Iris pigment epithelial cell (primary cell): ENCODE data around the gene PAX5.

Experiments used
- DNase-seq: peaks from one replicate; pipeline ENCODE4 v3.0.0-alpha.2; 2011; ENCODE audit warnings: low read depth

The PAX5 gene

GRCh38 chr9:36861528-36862205 lies 172.4 kb downstream of the PAX5 start:
- DNase-seq, result no peak

DNA sequence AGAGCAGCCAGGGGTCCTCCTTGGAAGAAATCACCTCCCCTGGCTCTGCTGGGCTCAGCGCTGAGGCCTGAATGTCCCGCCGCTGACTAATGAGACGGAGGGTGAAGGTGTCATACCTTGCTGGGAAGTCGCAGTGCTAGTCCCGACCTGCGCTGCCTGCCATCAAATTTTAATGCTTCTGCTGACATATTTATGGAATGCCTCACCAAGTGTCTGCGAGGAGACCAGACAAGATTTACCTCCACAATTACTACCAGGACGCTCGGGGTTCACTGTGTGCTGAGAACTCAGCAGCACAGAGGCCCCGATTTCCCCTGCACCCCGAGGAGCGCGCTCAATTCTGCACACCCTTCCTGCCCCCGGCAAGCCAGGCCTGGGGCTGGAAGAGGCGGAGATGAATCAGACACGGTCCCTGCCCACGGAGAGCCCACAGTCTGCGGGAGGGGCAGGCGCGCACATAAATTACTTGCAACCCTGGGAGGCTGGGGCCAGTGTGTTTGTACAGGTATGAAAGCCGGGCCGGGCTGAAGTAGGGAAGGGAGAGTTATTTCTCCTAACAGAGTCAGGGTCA lies 175.2 kb downstream of the PAX5 start:
- DNase-seq, result no peak

- no peak for DNase-seq
Measured at GRCh38 chr9:36855448-36856315, 178.4 kb downstream of the PAX5 start.

- no peak for DNase-seq
Measured at GRCh38 chr9:36854751-36855150, 179.3 kb downstream of the PAX5 start.

DNA sequence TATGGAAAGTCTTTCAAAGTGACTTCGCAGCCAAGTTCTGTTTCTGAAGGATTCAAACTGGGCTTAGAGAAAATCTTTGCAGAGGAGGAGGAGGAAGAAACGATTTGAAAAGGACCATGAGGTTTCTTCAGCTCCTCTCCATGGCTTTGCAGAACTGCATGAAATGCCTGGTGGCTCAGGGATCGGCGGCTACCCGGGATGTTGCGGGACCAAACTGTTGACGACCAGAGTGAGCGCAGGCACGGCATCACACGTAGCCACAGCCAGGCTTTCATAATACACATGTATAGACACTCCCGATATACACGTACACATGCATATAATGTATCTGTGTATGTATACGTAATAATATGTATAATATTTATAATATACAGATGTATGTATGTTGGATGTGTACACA lies 180.0 kb downstream of the PAX5 start:
- no peak for DNase-seq

DNA sequence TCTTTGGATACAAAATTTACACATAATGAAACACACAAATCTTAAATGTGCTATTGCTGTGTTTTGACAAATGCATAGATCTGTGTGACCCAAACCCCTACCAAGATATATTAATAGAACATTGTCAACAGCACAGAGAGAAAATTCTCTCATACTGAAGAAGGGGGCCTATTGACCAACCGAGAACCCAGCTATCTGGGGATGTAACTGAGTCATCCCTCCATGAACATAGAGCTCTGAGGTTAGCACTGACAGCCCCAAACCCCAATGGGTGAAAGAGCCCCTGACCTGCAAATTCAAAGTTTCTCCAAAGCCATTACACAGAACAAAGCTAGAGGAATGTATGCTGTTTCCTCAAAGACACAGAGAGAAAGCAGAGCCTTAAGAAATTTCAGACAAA lies 180.8 kb downstream of the PAX5 start:
- no peak for DNase-seq

- DNase-seq, result no peak
Measured at GRCh38 chr9:36849943-36850342, 184.1 kb downstream of the PAX5 start.

- DNase-seq, result no peak
Measured at GRCh38 chr9:36848946-36849345, 185.1 kb downstream of the PAX5 start.

- DNase-seq, result peak; percentile 9
Measured at GRCh38 chr9:36847781-36848673, 186.0 kb downstream of the PAX5 start.

GRCh38 chr9:36846621-36847020 lies 187.4 kb downstream of the PAX5 start:
- DNase-seq, result no peak

GRCh38 chr9:36845844-36846243 lies 188.2 kb downstream of the PAX5 start:
- no peak for DNase-seq

DNA sequence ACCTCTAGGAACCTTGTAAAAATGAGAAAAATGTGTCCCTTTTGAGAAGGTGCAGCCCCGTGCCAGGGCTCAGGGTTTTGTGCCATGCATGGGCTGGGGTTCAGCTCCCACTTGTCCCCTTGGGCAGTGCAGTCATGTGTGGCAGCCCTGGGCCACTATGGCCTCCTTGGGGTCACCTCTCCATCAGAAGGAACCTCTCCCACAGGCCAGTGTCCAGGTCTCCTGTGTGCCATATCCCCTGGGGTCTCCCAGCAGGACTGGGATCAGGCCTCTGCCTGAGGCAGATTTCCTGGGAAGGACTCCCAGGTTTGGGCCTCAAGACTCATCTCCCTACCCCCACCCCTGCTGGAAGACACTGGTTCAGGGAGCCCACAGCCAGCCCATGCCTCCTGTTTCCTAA lies 189.1 kb downstream of the PAX5 start:
- DNase-seq, result no peak

DNA sequence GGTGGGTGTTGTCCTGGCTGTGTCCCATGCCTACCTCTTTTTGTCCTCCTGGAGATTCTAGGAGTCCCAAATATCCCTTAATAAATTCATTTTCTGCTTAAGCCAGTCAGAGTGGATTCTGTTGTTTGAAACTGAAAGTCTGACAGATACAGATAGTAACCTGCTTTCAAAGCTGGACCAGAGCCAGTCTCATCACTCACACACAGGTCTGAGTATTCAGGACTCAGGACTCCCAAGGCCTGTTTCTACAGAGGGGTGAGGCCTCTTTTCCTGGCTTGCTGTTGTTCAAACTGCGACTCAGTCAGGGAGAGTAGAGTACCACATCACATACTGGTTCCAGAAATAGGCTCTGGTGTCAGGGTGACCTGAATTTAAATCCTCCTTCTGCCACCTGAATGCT lies 190.1 kb downstream of the PAX5 start:
- no peak for DNase-seq

- DNase-seq, result no peak
Measured at GRCh38 chr9:36842560-36843530, 191.2 kb downstream of the PAX5 start.

DNA sequence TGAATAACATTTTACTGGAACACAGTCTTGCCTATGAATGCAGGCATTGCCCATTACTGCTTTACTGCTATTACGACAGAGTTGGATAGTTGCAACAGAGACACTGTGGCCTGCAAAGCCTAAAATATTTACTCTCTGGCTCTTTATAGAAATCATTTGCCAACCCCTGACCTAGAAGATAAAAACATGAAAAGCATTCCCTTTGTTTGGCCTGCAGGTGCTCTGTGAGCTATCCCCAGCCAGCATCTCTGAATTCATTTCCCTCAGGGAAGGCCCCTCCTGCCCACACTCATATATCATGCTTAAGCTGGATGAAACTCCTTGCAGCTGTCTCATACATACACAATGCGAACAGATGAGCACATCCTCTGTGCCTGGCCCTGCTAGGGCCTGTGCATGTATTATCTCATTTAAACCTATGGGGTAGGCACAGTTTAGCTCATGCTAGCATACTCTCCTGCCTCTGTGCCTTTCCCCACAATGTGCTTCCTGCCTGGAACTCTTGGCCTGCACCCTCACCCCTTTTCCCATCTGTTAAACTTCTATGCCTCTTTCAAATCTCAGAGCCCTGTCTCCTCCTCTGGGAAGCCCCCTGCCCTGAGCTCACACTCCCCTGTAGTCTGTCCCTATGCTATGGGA lies 193.1 kb downstream of the PAX5 start:
- DNase-seq, result peak; percentile 20

- DNase-seq, result no peak
Measured at GRCh38 chr9:36839131-36839885, 194.8 kb downstream of the PAX5 start.

GRCh38 chr9:36837431-36838405 lies 196.3 kb downstream of the PAX5 start:
- DNase-seq, result no peak

DNA sequence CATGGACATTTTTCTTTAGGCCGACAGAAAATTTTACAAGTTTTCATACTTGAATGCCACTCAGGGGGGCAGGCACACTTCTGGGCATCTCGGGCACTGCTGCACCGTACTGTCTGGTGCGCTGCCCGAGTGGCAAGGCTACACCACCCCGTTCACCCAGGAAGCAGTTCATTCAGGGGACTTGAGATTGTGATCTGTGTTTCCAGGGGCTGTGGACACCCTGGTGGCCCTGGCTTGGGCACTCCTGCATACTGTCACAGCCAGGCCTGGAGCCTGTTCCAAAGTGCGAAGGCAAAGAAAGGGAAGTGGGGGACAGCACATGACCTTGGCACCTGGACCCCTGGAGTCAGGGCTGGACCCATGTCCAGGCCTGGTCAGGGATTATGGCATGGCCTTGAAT lies 197.6 kb downstream of the PAX5 start:
- DNase-seq, result no peak
